ENCODE data around the gene PBX3. TPM values are rescaled to one million over a fixed set of nuclear protein-coding genes. Genes with fewer than 3 reads are reported as not detected.

Gene PBX3
- total and polyA plus RNA-seq, 2 of the 13 experiments (the other 11 are each of a cell fraction or from before 2014, with no cell fraction given) = 6.0 to 11.2 TPM

DNA sequence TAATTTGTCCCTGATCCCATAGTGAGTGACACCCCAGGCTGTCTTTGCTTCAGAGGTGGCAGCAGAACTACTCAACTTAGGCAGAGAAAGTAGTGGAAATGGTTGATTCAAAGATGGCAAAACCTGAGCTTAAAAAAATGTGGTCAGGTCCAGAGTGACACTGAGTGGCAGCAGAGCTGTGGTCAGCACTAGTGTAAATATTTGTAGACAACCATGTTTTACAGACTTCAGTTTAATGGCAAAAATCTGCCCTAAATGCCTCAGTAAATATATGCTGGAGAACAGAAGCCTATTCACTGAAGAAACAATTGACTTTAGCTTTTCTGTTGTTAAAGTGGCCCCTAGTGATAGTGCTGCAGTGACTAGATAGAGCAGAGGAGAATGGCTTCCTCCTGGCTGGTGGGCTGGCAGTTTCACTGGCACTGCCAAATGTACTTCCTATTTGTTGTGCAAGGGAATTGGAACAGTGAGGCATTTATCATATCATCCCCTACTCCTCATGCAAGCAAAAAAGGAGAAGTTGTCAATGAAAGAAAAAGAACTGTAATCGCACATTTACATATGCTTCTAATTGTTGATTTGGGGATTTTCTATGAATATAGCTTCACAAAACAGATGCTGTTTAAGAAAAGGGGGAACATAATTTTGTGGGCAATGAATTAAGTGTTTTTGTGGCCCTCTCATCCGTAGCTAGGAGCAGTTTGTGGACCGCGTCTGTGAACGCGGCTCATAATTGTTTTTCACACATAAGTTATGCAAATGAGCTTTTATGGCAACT lies 12.0 kb downstream of the PBX3 start (continued):
- TF ChIP-seq, protein P1, sequence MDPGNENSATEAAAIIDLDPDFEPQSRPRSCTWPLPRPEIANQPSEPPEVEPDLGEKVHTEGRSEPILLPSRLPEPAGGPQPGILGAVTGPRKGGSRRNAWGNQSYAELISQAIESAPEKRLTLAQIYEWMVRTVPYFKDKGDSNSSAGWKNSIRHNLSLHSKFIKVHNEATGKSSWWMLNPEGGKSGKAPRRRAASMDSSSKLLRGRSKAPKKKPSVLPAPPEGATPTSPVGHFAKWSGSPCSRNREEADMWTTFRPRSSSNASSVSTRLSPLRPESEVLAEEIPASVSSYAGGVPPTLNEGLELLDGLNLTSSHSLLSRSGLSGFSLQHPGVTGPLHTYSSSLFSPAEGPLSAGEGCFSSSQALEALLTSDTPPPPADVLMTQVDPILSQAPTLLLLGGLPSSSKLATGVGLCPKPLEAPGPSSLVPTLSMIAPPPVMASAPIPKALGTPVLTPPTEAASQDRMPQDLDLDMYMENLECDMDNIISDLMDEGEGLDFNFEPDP (CRISPR knock-in tag; conservative IDR thresholded peaks at IDR 0.05) = no peak
- TF ChIP-seq RBM22 (optimal IDR thresholded peaks at IDR 0.05; ENCODE audit: low read length) (no peak), GATAD2A (CRISPR knock-in tag; IDR thresholded peaks at IDR 0.05) (peak; percentile 84), DMAP1 (CRISPR knock-in tag; IDR thresholded peaks at IDR 0.05) (0 out of 2 replicates have a peak, but pooled peaks have one; percentile 26), REL (CRISPR knock-in tag; conservative IDR thresholded peaks at IDR 0.05) (no peak), NAIF1 (CRISPR knock-in tag; IDR thresholded peaks at IDR 0.05; ENCODE audit: borderline replicate concordance) (no peak), SRF (IDR thresholded peaks at IDR 0.05; ENCODE audit: low read depth, low read length) (no peak), PHF20 (CRISPR knock-in tag; IDR thresholded peaks at IDR 0.05) (no peak), SIN3B (IDR thresholded peaks at IDR 0.05; ENCODE audit: low read length) (no peak), NFKB2 (CRISPR knock-in tag; IDR thresholded peaks at IDR 0.05; ENCODE audit: borderline replicate concordance) (no peak), ZNF720 (CRISPR knock-in tag; IDR thresholded peaks at IDR 0.05) (no peak), NFE2L1 (CRISPR knock-in tag; IDR thresholded peaks at IDR 0.05; ENCODE audit: borderline replicate concordance) (no peak), REPIN1 (CRISPR knock-in tag; IDR thresholded peaks at IDR 0.05; ENCODE audit: borderline replicate concordance, low read depth) (peak; percentile 37; the same call in 1 of the 2 replicates), IKZF1 (IDR thresholded peaks at IDR 0.05) (no peak), RFX1 (IDR thresholded peaks at IDR 0.05) (no peak)
- TF ChIP-seq, protein P2, sequence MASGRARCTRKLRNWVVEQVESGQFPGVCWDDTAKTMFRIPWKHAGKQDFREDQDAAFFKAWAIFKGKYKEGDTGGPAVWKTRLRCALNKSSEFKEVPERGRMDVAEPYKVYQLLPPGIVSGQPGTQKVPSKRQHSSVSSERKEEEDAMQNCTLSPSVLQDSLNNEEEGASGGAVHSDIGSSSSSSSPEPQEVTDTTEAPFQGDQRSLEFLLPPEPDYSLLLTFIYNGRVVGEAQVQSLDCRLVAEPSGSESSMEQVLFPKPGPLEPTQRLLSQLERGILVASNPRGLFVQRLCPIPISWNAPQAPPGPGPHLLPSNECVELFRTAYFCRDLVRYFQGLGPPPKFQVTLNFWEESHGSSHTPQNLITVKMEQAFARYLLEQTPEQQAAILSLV (CRISPR knock-in tag; IDR thresholded peaks at IDR 0.05; ENCODE audit: borderline replicate concordance) = no peak
- TF ChIP-seq, protein P3, sequence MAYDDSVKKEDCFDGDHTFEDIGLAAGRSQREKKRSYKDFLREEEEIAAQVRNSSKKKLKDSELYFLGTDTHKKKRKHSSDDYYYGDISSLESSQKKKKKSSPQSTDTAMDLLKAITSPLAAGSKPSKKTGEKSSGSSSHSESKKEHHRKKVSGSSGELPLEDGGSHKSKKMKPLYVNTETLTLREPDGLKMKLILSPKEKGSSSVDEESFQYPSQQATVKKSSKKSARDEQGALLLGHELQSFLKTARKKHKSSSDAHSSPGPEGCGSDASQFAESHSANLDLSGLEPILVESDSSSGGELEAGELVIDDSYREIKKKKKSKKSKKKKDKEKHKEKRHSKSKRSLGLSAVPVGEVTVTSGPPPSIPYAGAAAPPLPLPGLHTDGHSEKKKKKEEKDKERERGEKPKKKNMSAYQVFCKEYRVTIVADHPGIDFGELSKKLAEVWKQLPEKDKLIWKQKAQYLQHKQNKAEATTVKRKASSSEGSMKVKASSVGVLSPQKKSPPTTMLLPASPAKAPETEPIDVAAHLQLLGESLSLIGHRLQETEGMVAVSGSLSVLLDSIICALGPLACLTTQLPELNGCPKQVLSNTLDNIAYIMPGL (CRISPR knock-in tag; IDR thresholded peaks at IDR 0.05; ENCODE audit: borderline replicate concordance in 1 of 2, low read depth in 1 of 2) = peak in 1 of 2 experiments; percentile 40; a peak in 1 of 4 replicates
- TF ChIP-seq, protein P4, sequence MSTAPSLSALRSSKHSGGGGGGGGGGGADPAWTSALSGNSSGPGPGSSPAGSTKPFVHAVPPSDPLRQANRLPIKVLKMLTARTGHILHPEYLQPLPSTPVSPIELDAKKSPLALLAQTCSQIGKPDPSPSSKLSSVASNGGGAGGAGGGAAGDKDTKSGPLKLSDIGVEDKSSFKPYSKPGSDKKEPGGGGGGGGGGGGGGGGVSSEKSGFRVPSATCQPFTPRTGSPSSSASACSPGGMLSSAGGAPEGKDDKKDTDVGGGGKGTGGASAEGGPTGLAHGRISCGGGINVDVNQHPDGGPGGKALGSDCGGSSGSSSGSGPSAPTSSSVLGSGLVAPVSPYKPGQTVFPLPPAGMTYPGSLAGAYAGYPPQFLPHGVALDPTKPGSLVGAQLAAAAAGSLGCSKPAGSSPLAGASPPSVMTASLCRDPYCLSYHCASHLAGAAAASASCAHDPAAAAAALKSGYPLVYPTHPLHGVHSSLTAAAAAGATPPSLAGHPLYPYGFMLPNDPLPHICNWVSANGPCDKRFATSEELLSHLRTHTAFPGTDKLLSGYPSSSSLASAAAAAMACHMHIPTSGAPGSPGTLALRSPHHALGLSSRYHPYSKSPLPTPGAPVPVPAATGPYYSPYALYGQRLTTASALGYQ (CRISPR knock-in tag; IDR thresholded peaks at IDR 0.05) = peak; percentile 62
- TF ChIP-seq, protein P5, sequence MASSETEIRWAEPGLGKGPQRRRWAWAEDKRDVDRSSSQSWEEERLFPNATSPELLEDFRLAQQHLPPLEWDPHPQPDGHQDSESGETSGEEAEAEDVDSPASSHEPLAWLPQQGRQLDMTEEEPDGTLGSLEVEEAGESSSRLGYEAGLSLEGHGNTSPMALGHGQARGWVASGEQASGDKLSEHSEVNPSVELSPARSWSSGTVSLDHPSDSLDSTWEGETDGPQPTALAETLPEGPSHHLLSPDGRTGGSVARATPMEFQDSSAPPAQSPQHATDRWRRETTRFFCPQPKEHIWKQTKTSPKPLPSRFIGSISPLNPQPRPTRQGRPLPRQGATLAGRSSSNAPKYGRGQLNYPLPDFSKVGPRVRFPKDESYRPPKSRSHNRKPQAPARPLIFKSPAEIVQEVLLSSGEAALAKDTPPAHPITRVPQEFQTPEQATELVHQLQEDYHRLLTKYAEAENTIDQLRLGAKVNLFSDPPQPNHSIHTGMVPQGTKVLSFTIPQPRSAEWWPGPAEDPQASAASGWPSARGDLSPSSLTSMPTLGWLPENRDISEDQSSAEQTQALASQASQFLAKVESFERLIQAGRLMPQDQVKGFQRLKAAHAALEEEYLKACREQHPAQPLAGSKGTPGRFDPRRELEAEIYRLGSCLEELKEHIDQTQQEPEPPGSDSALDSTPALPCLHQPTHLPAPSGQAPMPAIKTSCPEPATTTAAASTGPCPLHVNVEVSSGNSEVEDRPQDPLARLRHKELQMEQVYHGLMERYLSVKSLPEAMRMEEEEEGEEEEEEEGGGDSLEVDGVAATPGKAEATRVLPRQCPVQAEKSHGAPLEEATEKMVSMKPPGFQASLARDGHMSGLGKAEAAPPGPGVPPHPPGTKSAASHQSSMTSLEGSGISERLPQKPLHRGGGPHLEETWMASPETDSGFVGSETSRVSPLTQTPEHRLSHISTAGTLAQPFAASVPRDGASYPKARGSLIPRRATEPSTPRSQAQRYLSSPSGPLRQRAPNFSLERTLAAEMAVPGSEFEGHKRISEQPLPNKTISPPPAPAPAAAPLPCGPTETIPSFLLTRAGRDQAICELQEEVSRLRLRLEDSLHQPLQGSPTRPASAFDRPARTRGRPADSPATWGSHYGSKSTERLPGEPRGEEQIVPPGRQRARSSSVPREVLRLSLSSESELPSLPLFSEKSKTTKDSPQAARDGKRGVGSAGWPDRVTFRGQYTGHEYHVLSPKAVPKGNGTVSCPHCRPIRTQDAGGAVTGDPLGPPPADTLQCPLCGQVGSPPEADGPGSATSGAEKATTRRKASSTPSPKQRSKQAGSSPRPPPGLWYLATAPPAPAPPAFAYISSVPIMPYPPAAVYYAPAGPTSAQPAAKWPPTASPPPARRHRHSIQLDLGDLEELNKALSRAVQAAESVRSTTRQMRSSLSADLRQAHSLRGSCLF (CRISPR knock-in tag; IDR thresholded peaks at IDR 0.05; ENCODE audit: borderline replicate concordance) = no peak

Data from HepG2 (cell line).